A549 (cell line): ENCODE data around the gene GPR32. TPM values are rescaled to one million over a fixed set of nuclear protein-coding genes. Genes with fewer than 3 reads are reported as not detected.
"Not testable (repeated sequence)": the region's sequence is repeated elsewhere in the genome, so short reads cannot be mapped to it uniquely, and the experiment has no call there.

ENCODE experiments used
- ATAC-seq, 2 experiments: fragments of 200-7000 bp in 1 of 2; fragments of >200 bp in 1 of 2; cut with Nextera tagmentation in 1 of 2; cut with Tn5 transposase in 1 of 2; 3 replicates each; pipeline versions ENCODE4 v1.8.0 to v1.9.1; 2018 to 2020; ENCODE audit warnings: mild to moderate bottlenecking in 1 of 2, moderate library complexity in 1 of 2
- CTCF ChIA-PET: fragments of 300-600 bp; sonication (Branson Sonifier 250); formaldehyde crosslinking; extraction: SDS; loops from one replicate; lab custom pipeline; 2021; ENCODE audit warnings: antibody characterized with exemption, inconsistent platforms; lab: Yijun Ruan, JAX
- POLR2A ChIA-PET: fragments of 350-600 bp; formaldehyde crosslinking; extraction: SDS; loops from one replicate; lab custom pipeline; 2021; ENCODE audit warnings: antibody characterized with exemption, inconsistent platforms; lab: Yijun Ruan, JAX
- DNase-seq, 2 experiments: peaks; one replicate each; pipeline versions ENCODE4 v3.0.0 to v3.0.0-alpha.2; 2011 to 2016; ENCODE audit warnings: low read depth in 1 of 2, low spot score in 1 of 2
- FAIRE-seq: peaks from 2 replicates; lab custom pipeline; 2011; peaks lifted over from hg19 to GRCh38; lab: Jason Lieb, UNC
- H3K27ac ChIP-seq, 2 experiments: fragments of >200 bp; sonication (Bioruptor Twin); formaldehyde crosslinking; 3 replicates each; pipeline ENCODE4 v1.5.1; 2016 to 2017
- H3K4me1 ChIP-seq: fragments of >200 bp; sonication (Bioruptor Twin); formaldehyde crosslinking; 3 replicates; pipeline ENCODE4 v1.6.1; 2016
- H3K4me2 ChIP-seq: fragments of >200 bp; sonication (Bioruptor Twin); formaldehyde crosslinking; 3 replicates; pipeline ENCODE4 v1.6.1; 2016
- H3K4me3 ChIP-seq: fragments of >200 bp; sonication (Bioruptor Twin); formaldehyde crosslinking; 3 replicates; pipeline ENCODE4 v1.5.1; 2016
- H3K9me3 ChIP-seq: fragments of >200 bp; sonication (Bioruptor Twin); formaldehyde crosslinking; 3 replicates; pipeline ENCODE4 v1.6.1; 2016
- ATOH8 ChIP-seq: fragments of 250-450 bp; sonication (Bioruptor Pico); IDR thresholded peaks from 2 replicates; pipeline ENCODE4 v1.5.0; 2020; ENCODE audit warnings: low read depth, mild to moderate bottlenecking, moderate library complexity
- BCL3 ChIP-seq: fragments of >200 bp; sonication (Bioruptor Twin); formaldehyde crosslinking; IDR thresholded peaks from 3 replicates; pipeline ENCODE4 v1.6.1; 2016
- CBX2 ChIP-seq: fragments of 200-600 bp; sonication (generic); IDR thresholded peaks from 2 replicates; pipeline ENCODE4 v1.6.1; 2016; ENCODE audit warnings: low read depth, mild to moderate bottlenecking, borderline replicate concordance
- CHD2 ChIP-seq: fragments of 150-350 bp; IDR thresholded peaks from 2 replicates; pipeline ENCODE4 v1.6.1; 2014; ENCODE audit warnings: low read length; ENCODE audit not compliant: partially characterized antibody
- HOXA7 ChIP-seq: fragments of 250-450 bp; sonication (Bioruptor Pico); IDR thresholded peaks from 2 replicates; pipeline ENCODE4 v1.5.0; 2020; ENCODE audit warnings: mild to moderate bottlenecking, moderate library complexity
- JUN ChIP-seq, 2 experiments: fragments of >200 bp; sonication (Bioruptor Twin); formaldehyde crosslinking; IDR thresholded peaks; 2 replicates in 1 of 2; 3 replicates in 1 of 2; pipeline ENCODE4 v1.6.1; 2016 to 2017
- JUNB ChIP-seq: fragments of >200 bp; sonication (Bioruptor Twin); formaldehyde crosslinking; IDR thresholded peaks from 2 replicates; pipeline ENCODE4 v1.6.1; 2016
- KDM1A ChIP-seq: fragments of 200-600 bp; sonication (generic); IDR thresholded peaks from 2 replicates; pipeline ENCODE4 v1.6.1; 2016; ENCODE audit warnings: low read depth, mild to moderate bottlenecking
- NR3C1 ChIP-seq: fragments of >200 bp; sonication (Bioruptor Twin); formaldehyde crosslinking; IDR thresholded peaks from 3 replicates; pipeline ENCODE4 v1.6.1; 2017
- PBX3 ChIP-seq: IDR thresholded peaks from 2 replicates; pipeline ENCODE4 v1.6.1; 2012
- POLR2A ChIP-seq: IDR thresholded peaks from 2 replicates; pipeline ENCODE4 v1.6.1; 2012; ENCODE audit warnings: mild to moderate bottlenecking, low read length
- RARB ChIP-seq: fragments of 250-450 bp; sonication (Bioruptor Pico); IDR thresholded peaks from 2 replicates; pipeline ENCODE4 v1.8.0; 2021; ENCODE audit warnings: mild to moderate bottlenecking, moderate library complexity
- RFX5 ChIP-seq: fragments of 450-650 bp; IDR thresholded peaks from 2 replicates; pipeline ENCODE4 v1.7.1; 2014; ENCODE audit warnings: antibody characterized with exemption, mild to moderate bottlenecking, moderate library complexity
- SREBF2 ChIP-seq: fragments of 450-650 bp; IDR thresholded peaks from 2 replicates; pipeline ENCODE4 v1.6.1; 2014; ENCODE audit warnings: mild to moderate bottlenecking, moderate library complexity
- ZFP36 ChIP-seq: fragments of 450-650 bp; IDR thresholded peaks from 2 replicates; pipeline ENCODE4 v1.6.1; 2014; ENCODE audit warnings: borderline replicate concordance; ENCODE audit not compliant: partially characterized antibody
- ZSCAN20 ChIP-seq: fragments of 250-450 bp; sonication (Bioruptor Pico); IDR thresholded peaks from 2 replicates; pipeline ENCODE4 v1.8.0; 2022; ENCODE audit warnings: mild to moderate bottlenecking, moderate library complexity
- WGBS: methylation state at CpG from one replicate; pipeline ENCODE4 v1.1.6; 2017; ENCODE audit errors: missing lambda C conversion rate; 5-methylcytosine and 5-hydroxymethylcytosine counted together
- polyA plus RNA-seq, 4 experiments: library from polyadenylated mRNA; depleted of rRNA in 3 of 4; stranded (reverse); fragments of >200 nt; fragmentation: RNase III in 1 of 4; extraction: RNeasy Plus Mini Kit Qiagen cat#74134 plus additional on column Dnase treatment in 1 of 4; gene quantifications; 2 replicates in 3 of 4; 3 replicates in 1 of 4; pipeline ENCODE4 v1.2.3, GENCODE V29; 2011 to 2017
- TF ChIP-seq, protein P1 (sequence below): fragments of 150-350 bp; IDR thresholded peaks from 2 replicates; pipeline ENCODE4 v1.6.1; 2014; ENCODE audit warnings: low read depth, mild to moderate bottlenecking, low read length
- TF ChIP-seq, protein P2 (sequence below): fragments of >200 bp; sonication (Bioruptor Twin); formaldehyde crosslinking; IDR thresholded peaks from 2 replicates; pipeline ENCODE4 v1.6.1; 2016

The GPR32 gene
- polyA plus RNA-seq, 2 of the 4 experiments (the other 2 are of a cell fraction): not detected

DNA sequence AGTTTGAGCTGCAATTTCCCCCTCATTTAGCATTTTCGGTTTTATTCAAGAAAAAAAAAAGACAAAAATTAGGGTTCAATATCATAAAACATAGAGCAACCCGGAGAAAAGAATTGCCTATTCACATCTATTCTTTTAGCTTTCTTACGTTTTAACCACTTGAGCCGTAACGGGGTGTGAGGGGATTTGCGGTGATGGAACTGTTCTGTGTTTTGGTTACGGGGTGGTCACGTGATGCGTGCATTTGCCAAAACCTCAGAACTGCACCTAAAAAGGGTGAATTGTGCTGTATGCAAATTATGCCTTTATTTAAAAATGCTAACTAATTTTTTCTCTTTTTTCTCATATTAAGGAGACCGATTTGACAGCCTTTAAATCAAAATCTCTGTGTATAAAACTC lies 25.0 kb upstream of the GPR32 start:
- Histone ChIP-seq H3K4me3 (no peak overlapping the region), H3K4me1 (peaks cover 6% of the 10 kb centered on the region; the same call in 1 of the 3 replicates), H3K9me3 (no peaks in the 10 kb centered on the region), H3K4me2 (no peak overlapping the region), H3K27ac (no peak overlapping the region)
- DNase-seq: no peak
- ATAC-seq: no peak
- ChIA-PET POLR2A (interaction anchor here (1.1 kb wide), 1 partner anchor 20 kb away, joined by 4 read pairs; no protein-coding TSS in a partner anchor), CTCF (interaction anchor here (0.7 to 4.2 kb wide), 4 partner anchors 14 to 497 kb away, joined by 3 to 24 read pairs (median 4); partner anchors contain the start of gene CLEC11A)
- WGBS: 52% methylated on average over 10 of the region's 10 CpGs
- no peak for FAIRE-seq
- no peak for TF ChIP-seq RARB
- no peak for TF ChIP-seq ZSCAN20 (CRISPR knock-in tag)
- no peak for TF ChIP-seq ATOH8 (CRISPR knock-in tag)
- TF ChIP-seq, protein P1, sequence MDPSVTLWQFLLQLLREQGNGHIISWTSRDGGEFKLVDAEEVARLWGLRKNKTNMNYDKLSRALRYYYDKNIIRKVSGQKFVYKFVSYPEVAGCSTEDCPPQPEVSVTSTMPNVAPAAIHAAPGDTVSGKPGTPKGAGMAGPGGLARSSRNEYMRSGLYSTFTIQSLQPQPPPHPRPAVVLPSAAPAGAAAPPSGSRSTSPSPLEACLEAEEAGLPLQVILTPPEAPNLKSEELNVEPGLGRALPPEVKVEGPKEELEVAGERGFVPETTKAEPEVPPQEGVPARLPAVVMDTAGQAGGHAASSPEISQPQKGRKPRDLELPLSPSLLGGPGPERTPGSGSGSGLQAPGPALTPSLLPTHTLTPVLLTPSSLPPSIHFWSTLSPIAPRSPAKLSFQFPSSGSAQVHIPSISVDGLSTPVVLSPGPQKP: no peak
- no peak for TF ChIP-seq SREBF2
- TF ChIP-seq CHD2: no peak
- TF ChIP-seq, protein P2, sequence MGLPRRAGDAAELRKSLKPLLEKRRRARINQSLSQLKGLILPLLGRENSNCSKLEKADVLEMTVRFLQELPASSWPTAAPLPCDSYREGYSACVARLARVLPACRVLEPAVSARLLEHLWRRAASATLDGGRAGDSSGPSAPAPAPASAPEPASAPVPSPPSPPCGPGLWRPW: no peak
- no peak for TF ChIP-seq CBX2
- TF ChIP-seq NR3C1: no peak
- no peak for TF ChIP-seq PBX3
- TF ChIP-seq JUN (IDR thresholded peaks at IDR 0.05): no peak
- no peak for TF ChIP-seq KDM1A
- no peak for TF ChIP-seq BCL3
- TF ChIP-seq ZFP36: no peak
- no peak for TF ChIP-seq JUNB
- TF ChIP-seq RFX5: no peak

GRCh38 chr19:50747141-50747540 lies 23.1 kb upstream of the GPR32 start:
- H3K4me3 ChIP-seq, H3K9me3 ChIP-seq, DNase-seq, H3K4me2 ChIP-seq, POLR2A ChIA-PET, H3K27ac ChIP-seq, ATAC-seq, H3K4me1 ChIP-seq, FAIRE-seq: not testable (repeated sequence)
- 86% methylated on average over 14 of the region's 14 CpGs for WGBS
- CTCF ChIA-PET: interaction anchor here (0.7 kb wide), 1 partner anchor 18 kb away, joined by 3 read pairs; no protein-coding TSS in a partner anchor

- Histone ChIP-seq H3K4me2 (no peak overlapping the region), H3K9me3 (no peaks in the 10 kb centered on the region), H3K4me3 (no peak overlapping the region), H3K4me1 (peaks cover 6% of the 10 kb centered on the region; the same call in 1 of the 3 replicates), H3K27ac (no peak overlapping the region)
- ChIA-PET CTCF (interaction anchor here (1.0 to 2.9 kb wide), 6 partner anchors 10 to 212 kb away, joined by 3 to 17 read pairs (median 4); no protein-coding TSS in a partner anchor), POLR2A (interaction anchor here (1.6 kb wide), 1 partner anchor 25 kb away, joined by 4 read pairs; no protein-coding TSS in a partner anchor)
- WGBS: 66% methylated on average over 6 of the region's 6 CpGs
- DNase-seq: no peak
- TF ChIP-seq ZSCAN20 (CRISPR knock-in tag) (no peak), POLR2A (no peak), PBX3 (no peak), HOXA7 (no peak)
- FAIRE-seq: no peak
- no peak for ATAC-seq
Observed at GRCh38 chr19:50749490-50749889, 20.8 kb upstream of the GPR32 start.
